Skeletal muscle satellite cell (primary cell): ENCODE results near the gene FKBP14.

Experiments used
- H3K27me3 ChIP-seq: 2 replicates; pipeline ENCODE4 v1.7.0; 2013; ENCODE audit warnings: low read length; ENCODE audit not compliant: control insufficient read depth, insufficient read depth
- H3K36me3 ChIP-seq: 2 replicates; pipeline ENCODE4 v1.7.0; 2013; ENCODE audit warnings: mild to moderate bottlenecking, control low read depth, low read length; ENCODE audit not compliant: insufficient read depth
- H3K4me1 ChIP-seq: 2 replicates; pipeline ENCODE4 v1.7.0; 2013; ENCODE audit warnings: low read length; ENCODE audit not compliant: control insufficient read depth, insufficient read depth
- H3K4me2 ChIP-seq: 2 replicates; pipeline ENCODE4 v1.7.0; 2013; ENCODE audit warnings: mild to moderate bottlenecking, low read length
- H3K4me3 ChIP-seq: 2 replicates; pipeline ENCODE4 v1.7.0; 2013; ENCODE audit warnings: low read length
- H3K9ac ChIP-seq: 2 replicates; pipeline ENCODE4 v1.7.0; 2013; ENCODE audit warnings: mild to moderate bottlenecking, low read depth, low read length, moderate library complexity
- H3K9me3 ChIP-seq: replicated peaks from 2 replicates; pipeline ENCODE4 v1.7.0; 2013; ENCODE audit warnings: mild to moderate bottlenecking, control low read depth, low read length

FKBP14 gene

DNA sequence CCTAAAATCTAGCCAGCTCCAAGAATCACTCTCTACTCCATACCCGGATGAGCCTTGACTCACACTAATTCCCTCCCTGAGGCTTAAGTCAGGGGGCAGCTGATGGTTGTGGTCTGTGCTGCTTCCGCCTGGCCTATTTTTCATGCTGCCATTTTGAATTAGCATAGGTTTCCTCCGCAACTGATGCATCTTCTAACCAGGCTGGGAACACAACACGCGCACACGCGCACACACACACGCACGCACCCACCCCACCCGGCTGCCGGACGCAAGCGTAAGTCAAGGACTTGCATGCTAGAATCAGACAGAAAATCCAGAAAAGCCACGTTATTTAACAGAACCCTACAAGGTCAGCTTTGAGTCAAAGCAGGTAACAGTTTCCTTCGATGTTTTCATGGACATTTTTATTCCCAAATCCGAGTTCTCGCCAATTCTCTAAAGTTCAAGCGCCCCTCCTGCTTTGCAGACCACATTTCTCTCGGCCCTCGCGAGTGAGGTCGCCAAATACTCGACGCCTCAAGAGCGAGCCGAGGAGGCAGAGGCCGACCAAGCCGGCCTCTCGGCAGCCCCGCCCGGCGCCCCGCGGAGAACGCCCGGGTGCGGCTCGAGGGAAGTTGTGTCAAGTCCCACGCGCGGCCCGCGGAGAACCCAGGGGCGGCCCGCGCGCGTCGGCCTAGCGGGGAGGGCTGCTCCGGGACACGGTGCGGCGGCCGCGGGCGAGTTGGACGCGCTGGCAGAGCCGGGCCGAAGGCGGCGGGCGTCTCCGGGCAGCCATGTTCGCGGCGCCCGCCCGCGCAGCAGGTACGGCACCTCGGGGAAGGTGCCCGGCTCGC, 37.9 kb downstream of the FKBP14 start:
- peaks cover 24% of the 10 kb centered on the region for H3K4me1 ChIP-seq
- peak overlapping the region; percentile 93 for H3K9ac ChIP-seq
- H3K4me2 ChIP-seq, result peak overlapping the region; percentile 87
- peak overlapping the region; percentile 96 for H3K4me3 ChIP-seq
- H3K36me3 ChIP-seq, result no peaks in the 10 kb centered on the region
- no peaks in the 10 kb centered on the region for H3K9me3 ChIP-seq
- no peaks in the 10 kb centered on the region for H3K27me3 ChIP-seq

DNA sequence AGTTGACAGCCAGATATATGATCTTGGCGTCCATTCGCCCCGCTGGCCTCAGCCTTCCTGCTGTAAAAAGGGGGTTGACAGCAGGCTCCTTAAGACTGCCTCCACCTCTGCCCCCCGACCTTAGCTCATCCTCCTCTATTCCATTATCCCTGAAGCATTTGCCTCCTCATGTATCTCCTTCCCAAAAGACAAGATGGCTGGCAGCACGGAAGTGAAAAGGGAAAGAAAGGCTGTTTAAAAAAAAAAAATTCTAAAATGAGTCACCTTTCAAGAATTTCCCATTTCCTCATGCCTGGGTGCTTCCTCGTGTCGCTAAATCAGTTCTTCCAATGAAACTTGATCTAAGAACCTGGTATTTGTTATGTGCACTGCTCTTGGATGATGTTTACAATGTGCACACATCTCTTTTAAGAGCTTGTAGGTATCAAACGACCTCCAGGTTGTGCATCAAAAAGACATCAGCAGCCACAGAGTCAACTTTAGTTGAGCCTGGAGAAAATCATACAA, 38.6 kb downstream of the FKBP14 start:
- Histone ChIP-seq H3K36me3 (no peaks in the 10 kb centered on the region), H3K4me1 (peaks cover 24% of the 10 kb centered on the region), H3K9me3 (no peaks in the 10 kb centered on the region), H3K4me3 (peak overlapping the region; percentile 96), H3K27me3 (no peaks in the 10 kb centered on the region), H3K9ac (peak overlapping the region; percentile 93), H3K4me2 (peak overlapping the region; percentile 87)

GRCh38 chr7:29987083-29987482, 39.4 kb downstream of the FKBP14 start:
- peak overlapping the region; percentile 60 for H3K4me3 ChIP-seq

DNA sequence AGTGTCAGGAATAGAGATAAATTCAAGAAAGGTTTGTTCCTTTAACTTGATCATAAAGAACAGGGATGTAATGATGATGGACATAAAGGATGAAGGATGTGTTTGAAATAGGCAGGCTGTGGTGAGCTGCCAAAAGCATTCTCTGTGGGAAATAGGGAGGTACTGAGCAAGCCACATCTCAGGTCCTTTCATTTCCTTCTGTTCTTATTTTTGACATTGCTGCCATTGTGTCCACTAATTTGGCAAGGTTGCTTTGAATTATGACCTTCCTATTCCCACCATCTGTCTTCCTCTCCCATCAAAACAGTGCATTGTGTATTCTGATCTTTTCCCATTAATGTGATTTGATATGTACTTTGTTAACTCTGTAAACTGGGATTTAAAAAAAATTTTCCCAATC, 46.4 kb downstream of the FKBP14 start:
- Histone ChIP-seq H3K4me3 (no peak overlapping the region), H3K9me3 (no peaks in the 10 kb centered on the region), H3K4me2 (no peak overlapping the region), H3K9ac (no peak overlapping the region), H3K36me3 (no peaks in the 10 kb centered on the region), H3K4me1 (no peaks in the 10 kb centered on the region), H3K27me3 (no peaks in the 10 kb centered on the region)

More at GRCh38 chr7:29987083-29987482, 39.4 kb downstream of the FKBP14 start:
- Histone ChIP-seq H3K27me3 (no peaks in the 10 kb centered on the region), H3K36me3 (no peaks in the 10 kb centered on the region), H3K4me1 (peaks cover 24% of the 10 kb centered on the region), H3K9me3 (no peaks in the 10 kb centered on the region), H3K4me2 (peak overlapping the region; percentile 87), H3K9ac (peak overlapping the region; percentile 49)

- Histone ChIP-seq H3K4me2 (no peak overlapping the region), H3K9ac (no peak overlapping the region), H3K9me3 (no peaks in the 10 kb centered on the region), H3K36me3 (no peaks in the 10 kb centered on the region), H3K27me3 (no peaks in the 10 kb centered on the region), H3K4me3 (no peak overlapping the region), H3K4me1 (no peaks in the 10 kb centered on the region)
Measured at GRCh38 chr7:29977886-29978651, 48.4 kb downstream of the FKBP14 start.

DNA sequence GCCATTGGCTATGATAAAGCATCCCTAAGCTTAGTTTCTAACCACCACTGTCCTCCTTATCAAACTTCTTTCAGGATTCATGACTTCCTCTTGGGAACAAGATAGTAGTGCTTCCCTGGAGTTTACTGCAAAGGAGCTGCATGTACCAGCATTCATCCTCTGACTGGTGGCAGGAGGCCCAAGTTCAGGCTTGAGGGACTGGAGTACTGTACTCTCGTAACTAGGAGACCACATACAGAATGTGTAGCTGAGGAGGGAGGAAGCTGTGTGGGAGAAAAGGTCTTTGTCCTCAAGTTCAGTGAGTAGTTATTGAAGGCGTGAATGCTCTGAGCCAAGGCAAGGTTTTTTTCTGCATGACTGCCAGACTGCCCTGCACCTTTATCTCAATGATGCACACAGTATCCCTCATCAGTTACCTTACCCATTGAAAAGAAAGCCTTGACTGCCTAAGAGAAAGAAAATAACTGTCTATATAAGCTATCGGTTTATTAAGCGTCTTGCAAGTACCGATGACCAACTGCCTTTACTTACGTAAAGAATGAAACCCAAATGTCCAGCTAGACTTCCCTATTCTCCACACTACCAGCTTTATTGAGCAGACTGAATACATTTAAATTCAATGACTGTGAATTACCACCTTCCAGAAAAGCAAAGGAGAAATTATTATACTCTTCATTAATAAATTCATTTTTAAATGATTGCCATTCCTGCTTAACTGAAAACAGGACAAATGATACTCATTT, 49.7 kb downstream of the FKBP14 start:
- Histone ChIP-seq H3K27me3 (no peaks in the 10 kb centered on the region), H3K36me3 (no peaks in the 10 kb centered on the region), H3K9me3 (no peaks in the 10 kb centered on the region), H3K4me3 (no peak overlapping the region), H3K4me2 (no peak overlapping the region), H3K9ac (no peak overlapping the region), H3K4me1 (no peaks in the 10 kb centered on the region)

GRCh38 chr7:29976266-29976665, 50.2 kb downstream of the FKBP14 start:
- no peak overlapping the region for H3K9ac ChIP-seq
- H3K4me2 ChIP-seq, result no peak overlapping the region
- H3K4me1 ChIP-seq, result no peaks in the 10 kb centered on the region
- no peaks in the 10 kb centered on the region for H3K27me3 ChIP-seq
- no peaks in the 10 kb centered on the region for H3K9me3 ChIP-seq
- H3K4me3 ChIP-seq, result no peak overlapping the region
- no peaks in the 10 kb centered on the region for H3K36me3 ChIP-seq

- Histone ChIP-seq H3K9me3 (no peaks in the 10 kb centered on the region), H3K9ac (no peak overlapping the region), H3K36me3 (no peaks in the 10 kb centered on the region), H3K4me3 (no peak overlapping the region), H3K4me2 (no peak overlapping the region), H3K4me1 (no peaks in the 10 kb centered on the region), H3K27me3 (no peaks in the 10 kb centered on the region)
Measured at GRCh38 chr7:29975561-29975960, 50.9 kb downstream of the FKBP14 start.

GRCh38 chr7:29974286-29974685, 52.2 kb downstream of the FKBP14 start:
- Histone ChIP-seq H3K36me3 (no peaks in the 10 kb centered on the region), H3K9ac (no peak overlapping the region), H3K4me2 (no peak overlapping the region), H3K27me3 (no peaks in the 10 kb centered on the region), H3K9me3 (no peaks in the 10 kb centered on the region), H3K4me1 (peaks cover 6% of the 10 kb centered on the region), H3K4me3 (no peak overlapping the region)

DNA sequence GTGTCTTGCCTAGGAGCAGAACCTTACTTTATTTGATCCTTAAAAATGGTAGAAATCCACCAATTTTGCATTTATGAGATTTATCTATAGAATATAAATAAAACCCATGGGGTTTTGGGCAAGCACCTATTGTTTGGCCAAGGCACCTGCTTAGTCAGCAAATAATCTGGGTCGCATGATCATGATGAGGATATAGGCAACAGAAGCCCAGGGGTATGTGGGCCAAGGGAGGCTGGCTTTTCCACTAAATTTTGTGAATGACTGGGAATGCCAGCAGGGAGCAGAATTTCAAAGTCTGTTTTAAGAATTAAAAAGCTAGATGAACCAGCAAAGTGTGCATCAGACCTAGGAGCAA, 54.2 kb downstream of the FKBP14 start:
- H3K9me3 ChIP-seq, result no peaks in the 10 kb centered on the region
- H3K9ac ChIP-seq, result no peak overlapping the region
- no peak overlapping the region for H3K4me3 ChIP-seq
- H3K4me1 ChIP-seq, result peaks cover 11% of the 10 kb centered on the region
- no peak overlapping the region for H3K4me2 ChIP-seq
- no peaks in the 10 kb centered on the region for H3K27me3 ChIP-seq
- peaks cover 5% of the 10 kb centered on the region for H3K36me3 ChIP-seq

DNA sequence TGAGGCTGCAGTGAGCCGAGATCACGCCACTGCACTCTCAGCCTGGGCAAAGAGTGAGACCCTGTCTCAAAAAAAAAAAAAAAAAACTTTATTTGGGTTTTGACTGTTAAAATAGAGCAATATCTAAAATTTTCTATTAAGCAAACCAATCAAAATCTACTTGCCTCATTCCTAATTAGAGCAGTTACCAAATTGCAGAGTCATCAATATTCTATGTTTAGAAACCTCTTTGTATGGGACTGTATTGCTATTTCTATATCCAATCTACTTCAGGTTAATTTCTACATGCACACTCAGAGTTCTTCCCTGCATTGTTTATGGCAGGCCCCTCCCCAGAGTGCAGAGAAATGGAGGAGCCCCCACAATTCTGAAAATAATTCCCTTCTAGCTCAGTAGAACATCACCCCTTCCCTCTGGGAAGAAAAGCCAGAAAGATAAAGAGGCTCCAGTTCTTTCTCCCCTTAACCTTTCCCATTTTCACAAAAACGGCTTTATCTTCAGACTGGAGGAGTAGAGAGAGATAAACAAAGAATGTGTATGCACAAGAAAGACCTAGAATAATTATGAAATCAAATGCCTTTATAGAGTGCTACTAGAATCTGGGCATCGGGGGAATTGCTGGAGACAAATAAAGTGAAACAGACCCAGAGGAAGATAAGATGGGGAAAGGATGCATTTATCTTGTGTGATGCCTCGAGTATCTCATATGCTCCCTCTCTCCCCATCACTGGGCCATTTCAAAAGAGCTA, 54.8 kb downstream of the FKBP14 start:
- H3K4me2 ChIP-seq, result no peak overlapping the region
- no peaks in the 10 kb centered on the region for H3K9me3 ChIP-seq
- H3K27me3 ChIP-seq, result no peaks in the 10 kb centered on the region
- H3K36me3 ChIP-seq, result peaks cover 10% of the 10 kb centered on the region
- no peak overlapping the region for H3K9ac ChIP-seq
- H3K4me3 ChIP-seq, result no peak overlapping the region
- peaks cover 11% of the 10 kb centered on the region for H3K4me1 ChIP-seq
